Esophagus squamous epithelium (tissue), 5 donors: ENCODE data around the gene HSD17B4. TPM values are rescaled to one million over a fixed set of nuclear protein-coding genes. Genes with fewer than 3 reads are reported as not detected.
"Not testable (repeated sequence)": the region's sequence is repeated elsewhere in the genome, so short reads cannot be mapped to it uniquely, and the experiment has no call there.

Source experiments
- DNase-seq: peaks from one replicate; lab custom pipeline; 2025; lab: John Stamatoyannopoulos, UW
- H3K27ac ChIP-seq, 4 donors: fragments of 200-600 bp; sonication (generic); one replicate each; pipeline ENCODE4 v1.5.1; 2016 to 2019; ENCODE audit warnings: mild to moderate bottlenecking in 1 of 4
- H3K27me3 ChIP-seq, 4 donors: fragments of 200-600 bp; sonication (generic); 1 replicate in 3 of 4; 2 replicates in 1 of 4; pipeline versions ENCODE4 v1.5.1 to v1.6.0; 2017 to 2021; ENCODE audit warnings: antibody characterized with exemption in 1 of 4
- H3K36me3 ChIP-seq, 3 donors: fragments of 200-600 bp; sonication (generic); one replicate each; pipeline ENCODE4 v1.5.1; 2016 to 2019
- H3K4me1 ChIP-seq, 3 donors: fragments of 200-600 bp; sonication (generic); one replicate each; pipeline ENCODE4 v1.5.1; 2017 to 2019
- H3K4me3 ChIP-seq, 4 donors: fragments of 200-600 bp; sonication (generic); 1 replicate in 3 of 4; 2 replicates in 1 of 4; pipeline ENCODE4 v1.5.1; 2016 to 2019; ENCODE audit warnings: mild to moderate bottlenecking in 2 of 4, moderate library complexity in 1 of 4
- H3K9me3 ChIP-seq, 3 donors: fragments of 200-600 bp; sonication (generic); one replicate each; pipeline ENCODE4 v1.5.1; 2016 to 2019
- CTCF ChIP-seq, 6 experiments: fragments of 450-650 bp in 4 of 6; fragments of 200-600 bp in 2 of 6; sonication (generic) in 2 of 6; IDR thresholded peaks; one replicate each; pipeline ENCODE4 v1.5.1; 2016 to 2019; ENCODE audit warnings: antibody characterized with exemption in 6 of 6, mild to moderate bottlenecking in 4 of 6, moderate library complexity in 4 of 6
- POLR2A ChIP-seq, 4 donors: fragments of 450-650 bp; IDR thresholded peaks; one replicate each; pipeline ENCODE4 v1.6.1; 2017; ENCODE audit warnings: antibody characterized with exemption in 4 of 4, mild to moderate bottlenecking in 4 of 4, moderate library complexity in 3 of 4
- WGBS, 2 donors: methylation state at CpG; one replicate each; pipeline ENCODE4 v1.1.5; 2018; 5-methylcytosine and 5-hydroxymethylcytosine counted together
- intact Hi-C: fragments of 100-400 bp; cut with DNase I; formaldehyde crosslinking; loops from one replicate; pipeline ENCODE4 v1.15.0; 2022
- total RNA-seq, 4 donors: library from RNA; depleted of rRNA; stranded (reverse); fragments of >200 nt; gene quantifications; one replicate each; pipeline ENCODE4 v1.1.0, GENCODE V29; 2016
- donor health status: DM: yes; HTN: yes; CAD: no.

The HSD17B4 gene
- total RNA-seq, 4 donors from 2014 or later = 108 to 216 (median 141) TPM

- Histone ChIP-seq H3K4me1 (no peaks in the 10 kb centered on the region), H3K27me3 (no peaks in the 10 kb centered on the region), H3K4me3 (no peak overlapping the region), H3K36me3 (peaks cover 0 to 95% (median 13%) of the 10 kb centered on the region in 3 donors), H3K27ac (no peak overlapping the region), H3K9me3 (no peaks in the 10 kb centered on the region)
- TF ChIP-seq CTCF (IDR thresholded peaks at IDR 0.05) = no peak
- TF ChIP-seq POLR2A (IDR thresholded peaks at IDR 0.05) = no peak
- no peak for DNase-seq
- 81 to 91% methylated on average over 1 of the region's 1 CpG for WGBS, 2 donors
- intact Hi-C loops = no loop called here
Observed at GRCh38 chr5:119483155-119483554, 30.9 kb downstream of the HSD17B4 start.

- Histone ChIP-seq H3K27me3 (no peaks in the 10 kb centered on the region), H3K27ac (no peak overlapping the region), H3K36me3 (peaks cover 0 to 95% (median 7%) of the 10 kb centered on the region in 3 donors), H3K4me1 (no peaks in the 10 kb centered on the region), H3K9me3 (no peaks in the 10 kb centered on the region), H3K4me3 (no peak overlapping the region)
- WGBS, 2 donors = 94 to 99% methylated on average over 4 of the region's 4 CpGs
- TF ChIP-seq POLR2A (IDR thresholded peaks at IDR 0.05) (no peak), CTCF (IDR thresholded peaks at IDR 0.05) (no peak)
- DNase-seq = no peak
- intact Hi-C loops = no loop called here
Observed at GRCh38 chr5:119484884-119485283, 32.6 kb downstream of the HSD17B4 start.

- intact Hi-C loops = no loop called here
- 90 to 92% methylated on average over 2 of the region's 2 CpGs for WGBS, 2 donors
- no peaks in the 10 kb centered on the region for H3K27me3 ChIP-seq
- no peak overlapping the region for H3K4me3 ChIP-seq
- H3K4me1 ChIP-seq = no peaks in the 10 kb centered on the region
- peaks cover 0 to 16% (median 15%) of the 10 kb centered on the region in 3 donors for H3K9me3 ChIP-seq
- TF ChIP-seq POLR2A (IDR thresholded peaks at IDR 0.05) = no peak
- TF ChIP-seq CTCF (IDR thresholded peaks at IDR 0.05) = no peak
- H3K27ac ChIP-seq = no peak overlapping the region
- DNase-seq = no peak
- peaks cover 0 to 91% (median 9%) of the 10 kb centered on the region in 3 donors for H3K36me3 ChIP-seq
Observed at GRCh38 chr5:119501671-119502179, 49.4 kb downstream of the HSD17B4 start.

- H3K27ac ChIP-seq, H3K4me3 ChIP-seq, DNase-seq, H3K4me1 ChIP-seq, H3K27me3 ChIP-seq, intact Hi-C loops: not testable (repeated sequence)
- Histone ChIP-seq H3K36me3 (peaks cover 0 to 85% (median 8%) of the 10 kb centered on the region in 3 donors), H3K9me3 (peaks cover 0 to 16% (median 15%) of the 10 kb centered on the region in 3 donors)
- WGBS, 2 donors = 78 to 80% methylated on average over 4 of the region's 4 CpGs
Observed at GRCh38 chr5:119503939-119504338, 51.6 kb downstream of the HSD17B4 start.

- DNase-seq = no peak
- intact Hi-C loops = no loop called here
- H3K27ac ChIP-seq = no peak overlapping the region
- no peaks in the 10 kb centered on the region for H3K27me3 ChIP-seq
- no peak overlapping the region for H3K4me3 ChIP-seq
- H3K36me3 ChIP-seq = peaks cover 11 to 83% (median 11%) of the 10 kb centered on the region in 3 donors
- WGBS, 2 donors = 89 to 91% methylated on average over 1 of the region's 1 CpG
- no peaks in the 10 kb centered on the region for H3K9me3 ChIP-seq
- no peak for TF ChIP-seq POLR2A (IDR thresholded peaks at IDR 0.05)
- no peak for TF ChIP-seq CTCF (IDR thresholded peaks at IDR 0.05)
- H3K4me1 ChIP-seq = no peaks in the 10 kb centered on the region
Observed at GRCh38 chr5:119512277-119512676, 60.0 kb downstream of the HSD17B4 start.

GRCh38 chr5:119515192-119515591, 62.9 kb downstream of the HSD17B4 start:
- Histone ChIP-seq H3K27ac (no peak overlapping the region), H3K4me1 (no peaks in the 10 kb centered on the region), H3K27me3 (no peaks in the 10 kb centered on the region), H3K9me3 (no peaks in the 10 kb centered on the region), H3K36me3 (peaks cover 7 to 90% (median 11%) of the 10 kb centered on the region in 3 donors), H3K4me3 (no peak overlapping the region)
- WGBS, 2 donors = 96 to 98% methylated on average over 2 of the region's 2 CpGs
- intact Hi-C loops = no loop called here
- TF ChIP-seq POLR2A (IDR thresholded peaks at IDR 0.05) = no peak
- no peak for TF ChIP-seq CTCF (IDR thresholded peaks at IDR 0.05)
- no peak for DNase-seq

GRCh38 chr5:119517115-119517514, 64.8 kb downstream of the HSD17B4 start:
- DNase-seq, H3K27ac ChIP-seq, H3K4me3 ChIP-seq, intact Hi-C loops, H3K27me3 ChIP-seq, H3K4me1 ChIP-seq, H3K9me3 ChIP-seq: not testable (repeated sequence)
- peaks cover 0 to 83% (median 0%) of the 10 kb centered on the region in 3 donors for H3K36me3 ChIP-seq
- WGBS, 2 donors = 100% methylated on average over 6 of the region's 30 CpGs; no CpG with 5 or more reads in 1 of the 2 donors
